ENCODE measurements around the gene ARPC4.

ARPC4 gene

DNA sequence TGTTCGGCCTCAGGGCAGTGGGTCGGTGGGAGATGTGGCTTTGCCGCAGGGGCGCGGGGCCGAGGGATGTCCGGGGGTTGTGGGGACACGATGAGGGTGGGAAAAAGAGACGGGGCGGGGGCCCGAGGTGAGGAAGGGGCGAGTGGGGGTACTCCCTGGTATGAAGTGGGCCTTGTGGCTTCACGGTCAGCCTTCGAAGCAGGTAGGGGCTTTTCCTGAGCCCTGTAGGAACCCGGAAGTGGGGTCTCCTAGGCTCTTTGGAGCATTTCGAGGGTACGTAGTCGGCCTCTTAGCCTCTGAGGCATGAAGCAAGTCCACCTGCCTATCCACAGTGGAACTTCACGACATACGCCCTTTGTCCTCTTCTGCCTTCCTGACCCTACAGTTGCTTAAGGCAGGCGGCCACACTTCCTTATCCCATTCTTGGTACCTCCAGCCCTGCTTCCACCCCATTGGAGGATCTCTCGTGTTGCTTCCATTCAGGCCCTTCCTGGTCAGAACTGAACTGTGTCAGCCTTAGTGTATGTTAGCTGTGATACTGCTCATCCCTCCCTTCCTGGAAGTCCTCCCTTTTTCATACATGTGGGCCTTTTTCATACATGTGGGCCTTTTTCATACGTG is 389 bp downstream of the ARPC4 start:
- DNase-seq: peak; percentile 43 to 48

DNA sequence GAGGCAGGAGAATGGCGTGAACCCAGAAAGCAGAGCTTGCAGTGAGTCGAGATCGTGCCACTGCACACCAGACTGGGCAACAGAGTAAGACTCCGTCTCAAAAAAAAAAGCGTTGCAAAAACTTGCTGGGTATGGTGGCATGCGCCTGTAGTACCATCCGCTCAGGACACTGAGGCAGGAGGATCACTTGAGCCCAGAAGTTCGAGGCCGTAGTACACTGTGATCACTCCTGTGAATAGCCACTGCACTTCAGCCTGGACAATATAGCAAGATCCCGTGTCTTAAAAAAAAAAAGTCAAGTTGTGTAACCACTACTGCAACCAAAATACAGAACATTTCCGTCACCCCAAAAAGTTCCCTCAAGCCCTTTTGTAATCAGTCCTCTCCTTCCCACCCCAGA is 1.5 kb downstream of the ARPC4 start:
- no peak for DNase-seq

DNA sequence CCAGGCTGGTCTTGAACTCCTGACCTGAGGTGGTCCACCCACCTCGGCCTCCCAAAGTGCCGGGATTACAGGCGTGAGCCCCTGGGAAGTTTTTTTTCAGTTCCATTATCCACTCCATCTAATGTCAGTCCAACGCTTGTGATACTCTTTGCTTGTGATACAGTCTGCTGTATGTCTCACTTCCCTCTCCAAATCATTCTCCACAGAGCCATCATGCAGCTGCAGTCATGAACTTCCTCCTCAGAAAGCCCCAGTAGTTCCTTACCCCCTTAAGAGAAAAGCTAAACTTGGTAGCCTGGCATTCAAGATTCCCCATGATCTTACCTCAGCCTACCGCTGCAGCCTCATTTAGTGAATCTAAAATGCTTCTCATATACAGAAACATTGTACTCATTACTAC is 2.3 kb downstream of the ARPC4 start:
- DNase-seq: peak in 1 of 2 donors; percentile 43

DNA sequence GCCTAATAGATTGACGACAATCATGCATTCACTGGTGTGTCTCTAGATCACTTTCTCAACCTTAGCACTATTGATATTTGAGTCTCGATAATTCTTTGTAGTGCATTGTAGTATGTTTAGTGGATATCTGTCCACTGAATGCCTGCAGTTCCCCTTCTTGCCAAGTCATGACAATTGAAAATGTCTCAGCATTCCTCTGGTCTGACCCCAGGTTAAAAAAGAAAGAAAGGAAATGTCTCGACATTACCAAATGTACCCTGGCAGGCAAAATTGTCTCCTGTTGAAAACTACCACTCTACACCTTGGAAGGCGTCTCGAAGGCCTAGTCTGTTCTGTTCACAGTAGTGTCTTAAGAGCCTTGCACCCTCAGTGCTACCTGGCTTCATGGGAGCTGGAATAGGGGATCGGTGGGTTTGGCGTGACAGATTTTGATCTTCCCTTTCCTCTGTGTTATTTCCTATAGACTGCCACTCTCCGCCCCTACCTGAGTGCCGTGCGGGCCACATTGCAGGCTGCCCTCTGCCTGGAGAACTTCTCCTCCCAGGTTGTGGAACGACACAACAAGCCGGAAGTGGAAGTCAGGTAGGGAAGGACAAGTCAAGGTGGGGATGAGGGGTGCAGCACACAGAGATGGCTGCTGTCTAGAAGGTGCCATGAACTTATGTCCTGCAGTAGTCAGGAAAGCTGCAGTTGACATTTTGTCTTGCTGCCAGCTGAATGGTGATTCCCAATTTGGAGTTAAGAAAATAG is 4.5 kb downstream of the ARPC4 start:
- no peak for DNase-seq

DNA sequence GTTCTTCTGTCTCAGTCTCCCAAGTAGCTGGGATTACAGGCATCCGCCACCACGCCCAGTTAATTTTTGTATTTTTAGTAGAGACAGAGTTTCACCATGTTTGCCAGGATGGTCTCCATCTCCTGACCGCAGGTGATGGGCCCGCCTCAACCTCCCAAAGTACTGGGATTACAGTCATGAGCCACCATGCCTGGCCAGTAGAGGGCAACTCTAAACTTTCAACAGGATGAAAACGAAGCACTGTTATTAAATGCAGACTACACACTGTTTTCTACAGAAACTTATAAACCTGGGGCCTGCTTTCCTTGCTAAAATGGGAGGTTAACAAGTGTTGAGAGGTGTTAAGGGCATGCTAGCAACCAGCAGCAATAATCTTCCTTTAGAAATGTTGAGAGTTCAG is 7.6 kb downstream of the ARPC4 start:
- no peak for DNase-seq

DNA sequence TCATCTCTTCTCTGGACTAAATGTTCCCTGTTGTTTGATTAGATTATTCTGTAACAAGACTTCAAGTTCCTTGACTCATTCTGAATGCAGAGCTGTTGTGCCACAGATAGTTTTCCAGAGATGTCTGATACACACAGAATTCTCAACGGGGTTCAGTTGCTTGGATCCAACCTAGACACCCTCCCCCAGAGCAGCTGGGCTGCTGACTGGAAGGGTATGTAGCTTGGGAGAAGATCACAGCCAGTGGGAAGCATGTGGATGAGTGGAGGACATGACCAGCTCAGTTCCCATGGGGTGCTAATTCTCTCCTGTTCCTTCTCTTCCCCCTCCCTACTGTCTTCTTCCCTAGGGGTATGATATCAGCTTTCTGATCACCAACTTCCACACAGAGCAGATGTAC is 10.6 kb downstream of the ARPC4 start:
- no peak for DNase-seq

DNA sequence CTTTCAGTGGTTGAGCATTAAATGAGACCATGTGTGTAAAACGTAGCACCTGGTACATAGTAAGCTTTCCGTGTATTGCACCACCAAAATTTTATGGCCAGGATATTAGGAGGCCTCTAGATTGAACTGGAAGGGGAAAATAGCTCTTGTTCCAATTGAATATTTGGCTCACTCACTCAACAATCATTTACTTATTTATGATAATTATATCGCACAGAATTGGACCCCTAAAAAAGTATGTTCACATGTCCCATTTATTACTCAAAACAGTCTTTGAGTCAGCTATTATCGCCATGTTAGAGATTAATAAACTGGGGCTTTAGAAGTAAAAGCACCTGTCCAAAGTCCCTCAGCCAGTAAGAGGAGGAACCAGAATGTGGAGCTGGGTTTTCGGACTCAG is 12.1 kb downstream of the ARPC4 start:
- no peak for DNase-seq

DNA sequence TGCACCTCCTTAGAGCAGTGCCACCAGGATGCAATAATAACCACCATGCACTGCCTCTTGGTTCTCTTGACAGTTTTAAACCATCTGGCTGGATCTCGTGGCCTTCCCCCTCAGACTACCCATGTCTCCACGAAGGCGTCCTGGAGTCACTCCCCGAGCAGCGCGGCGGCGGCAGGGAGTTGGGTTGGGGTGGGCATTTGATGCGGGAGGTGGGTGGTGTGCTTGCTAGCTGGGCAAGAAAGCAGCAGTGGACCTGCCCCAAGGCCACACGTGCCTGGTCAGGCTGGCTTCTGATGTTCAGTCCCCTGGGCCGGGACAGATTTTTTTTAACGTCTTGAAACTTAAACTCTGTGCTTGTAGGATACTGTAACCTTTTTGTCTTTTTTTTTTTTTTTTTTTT is 13.3 kb downstream of the ARPC4 start:
- DNase-seq: no peak

DNA sequence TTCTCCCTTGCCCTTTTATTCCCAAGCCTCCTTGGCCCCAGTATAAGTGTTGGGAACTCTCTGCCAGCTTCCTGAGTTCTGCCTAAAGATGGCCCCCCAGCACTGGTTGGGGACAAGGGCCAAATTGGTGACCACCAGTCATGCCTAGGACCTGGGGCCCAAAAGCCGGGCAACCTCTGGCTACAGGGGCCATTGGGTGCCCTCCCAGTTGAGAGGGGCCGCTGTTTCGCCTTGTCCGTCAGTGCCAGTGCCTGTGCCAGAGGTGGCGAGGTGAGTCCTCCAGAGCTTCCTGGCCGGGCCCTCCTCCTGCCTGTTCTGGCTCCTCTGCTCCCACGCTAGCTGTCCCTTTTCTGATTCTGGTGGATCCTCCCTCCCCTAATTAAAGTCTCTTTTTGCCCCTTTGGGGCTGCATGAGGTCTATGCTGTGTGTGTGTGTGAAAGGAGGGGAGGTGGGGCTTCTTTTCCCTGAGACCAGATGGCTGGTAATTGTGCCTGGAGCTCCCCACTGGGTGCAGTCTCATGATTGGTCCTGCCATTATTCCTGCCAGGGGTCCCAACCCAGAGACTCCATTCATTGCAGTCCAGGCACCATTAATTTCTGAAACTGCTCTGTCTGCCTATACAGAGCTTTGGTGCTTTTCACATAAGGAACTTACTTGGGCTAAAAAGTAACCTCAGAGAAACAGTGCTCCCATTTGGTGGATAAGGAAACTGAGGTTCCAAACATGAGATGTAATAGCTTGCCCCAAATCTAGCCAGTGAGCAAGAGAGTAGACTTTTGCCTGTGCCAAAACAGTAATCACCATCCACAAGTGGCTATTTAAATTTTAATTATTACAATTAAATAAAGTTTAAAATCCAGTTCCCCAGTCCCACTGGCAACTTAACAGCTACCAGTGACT is 14.1 kb downstream of the ARPC4 start:
- no peak for DNase-seq

DNA sequence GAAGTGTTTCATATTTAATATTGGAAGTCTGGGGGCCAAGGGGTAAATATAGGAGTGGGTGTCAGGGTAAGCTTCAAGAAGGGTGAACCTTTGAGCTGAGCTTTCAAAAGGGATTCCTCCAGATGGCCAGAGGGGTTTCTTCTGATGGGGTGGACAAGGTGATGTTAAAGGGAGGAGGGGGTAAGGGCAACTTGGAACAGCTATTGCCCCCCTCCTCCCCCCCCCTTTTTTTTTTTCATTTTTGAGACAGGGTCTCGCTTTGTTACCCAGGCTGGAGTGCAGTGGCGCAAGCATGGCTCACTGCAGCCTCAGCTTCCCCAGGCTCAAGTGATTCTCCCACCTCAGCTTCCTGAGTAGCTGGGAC is 15.1 kb downstream of the ARPC4 start:
- DNase-seq: no peak

DNA sequence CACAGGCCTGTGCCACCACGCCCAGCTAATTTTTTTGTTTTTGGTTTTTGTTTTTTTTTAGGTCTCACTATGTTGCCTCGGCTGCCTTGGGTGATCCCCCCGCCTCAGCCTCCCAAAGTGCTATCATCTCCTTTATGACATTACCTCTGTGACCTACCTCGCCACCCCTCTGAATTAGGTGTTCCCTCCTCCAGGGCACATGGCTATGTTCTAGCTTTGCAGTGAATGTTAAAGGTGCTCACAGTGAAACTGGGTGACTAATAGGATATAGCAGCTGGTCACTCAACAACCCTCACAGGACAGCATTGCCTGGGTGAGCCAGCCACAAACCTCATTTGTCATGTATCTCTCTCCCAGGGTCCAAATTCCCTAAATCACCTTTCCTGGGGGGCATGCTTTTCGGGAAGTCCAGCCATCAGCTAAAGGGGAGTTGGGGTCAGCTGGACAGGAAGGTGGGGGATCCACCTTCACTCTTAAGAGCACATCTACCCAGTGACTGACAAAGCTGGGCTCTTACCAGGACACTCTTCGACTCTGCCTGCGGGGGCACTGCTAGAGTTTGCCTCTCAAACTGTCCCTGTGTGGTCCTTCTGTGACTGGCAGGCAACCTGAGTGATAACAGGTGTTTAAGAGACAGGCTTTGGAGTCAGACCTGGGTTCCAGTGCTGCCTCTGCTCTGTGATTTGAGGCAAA is 15.6 kb downstream of the ARPC4 start:
- DNase-seq: peak; percentile 57 to 58

DNA sequence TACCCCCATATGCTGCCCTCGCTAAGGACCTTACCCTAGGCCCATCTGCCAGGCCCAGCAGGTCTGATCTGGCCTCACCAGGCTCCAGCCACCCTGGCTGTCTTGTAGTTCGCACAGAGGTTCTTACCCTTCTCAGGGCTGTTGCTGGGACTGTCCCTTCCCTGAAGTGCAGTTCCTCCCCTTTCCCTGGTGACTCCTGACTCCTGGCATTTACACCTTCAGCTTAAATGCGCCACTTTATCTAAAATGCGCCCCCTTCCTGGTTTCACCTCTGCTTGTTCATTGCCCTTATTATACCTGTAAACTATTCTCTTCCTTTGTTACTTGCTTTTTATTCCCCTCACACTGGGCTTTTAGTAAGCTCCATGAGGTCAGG is 16.3 kb downstream of the ARPC4 start:
- DNase-seq: no peak

DNA sequence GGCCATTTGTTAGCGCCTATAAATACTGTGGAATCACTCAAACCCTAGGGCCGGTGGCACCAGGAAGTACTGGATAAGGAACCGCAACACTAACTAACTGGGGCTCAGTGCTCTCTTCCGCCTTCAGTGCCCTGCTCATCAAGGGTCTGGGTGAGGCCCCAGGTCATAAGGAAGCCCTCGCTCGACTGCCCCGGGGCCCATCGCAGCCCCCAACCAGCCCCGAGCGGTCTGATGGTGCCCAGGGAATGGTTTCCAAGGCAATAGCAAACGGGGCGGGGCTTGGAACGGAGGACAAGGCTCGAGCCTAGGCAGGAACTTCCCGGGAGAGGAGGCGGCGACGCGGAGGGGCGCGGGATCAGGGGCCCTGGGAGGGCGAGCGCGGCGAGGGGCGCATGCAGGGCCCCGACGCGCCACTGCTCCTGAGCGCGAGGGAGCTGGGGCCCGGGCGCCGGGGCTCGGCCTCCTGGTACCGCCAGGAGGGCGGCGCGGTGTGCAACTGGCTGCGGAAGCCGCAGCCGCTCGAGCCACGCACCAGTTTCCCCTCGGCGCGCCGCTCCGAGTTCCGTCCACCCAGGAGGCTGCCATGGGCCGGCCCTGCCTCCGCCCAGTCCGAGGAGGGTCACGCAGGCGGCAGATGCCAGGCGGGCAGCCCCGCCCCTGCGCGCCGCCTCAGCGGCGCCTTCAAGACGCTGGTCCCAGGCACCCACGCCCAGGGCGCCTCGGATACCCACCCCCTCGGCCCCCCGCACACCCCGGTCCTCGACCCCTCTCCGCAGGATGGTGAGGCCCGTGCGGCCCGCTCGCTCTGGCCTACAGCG is 16.9 kb downstream of the ARPC4 start, which contains the start of gene TTLL3:
TTLL3 (plus strand) TSS at position 648 of the 818 bp plus-strand sequence. CDS start 400 bp downstream, outside the sequence.
- peak; percentile 42 to 50 for DNase-seq

DNA sequence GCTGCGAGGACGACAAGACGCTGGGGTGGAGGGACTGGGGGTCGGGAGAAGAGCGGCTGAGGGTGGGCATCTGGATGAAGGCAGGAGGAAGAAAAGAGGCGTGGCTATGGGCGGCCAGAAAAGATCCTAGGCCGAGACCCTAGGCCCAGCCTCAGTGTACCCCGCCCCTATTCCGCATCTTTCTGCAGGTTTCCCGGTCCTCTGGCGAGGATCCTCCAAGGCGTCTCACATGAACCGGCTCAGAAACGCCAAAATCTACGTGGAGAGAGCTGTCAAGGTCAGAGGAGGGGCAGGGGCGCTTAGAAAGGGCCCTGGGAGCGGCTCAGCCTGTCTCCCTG is 17.5 kb downstream of the ARPC4 start:
- no peak for DNase-seq

DNA sequence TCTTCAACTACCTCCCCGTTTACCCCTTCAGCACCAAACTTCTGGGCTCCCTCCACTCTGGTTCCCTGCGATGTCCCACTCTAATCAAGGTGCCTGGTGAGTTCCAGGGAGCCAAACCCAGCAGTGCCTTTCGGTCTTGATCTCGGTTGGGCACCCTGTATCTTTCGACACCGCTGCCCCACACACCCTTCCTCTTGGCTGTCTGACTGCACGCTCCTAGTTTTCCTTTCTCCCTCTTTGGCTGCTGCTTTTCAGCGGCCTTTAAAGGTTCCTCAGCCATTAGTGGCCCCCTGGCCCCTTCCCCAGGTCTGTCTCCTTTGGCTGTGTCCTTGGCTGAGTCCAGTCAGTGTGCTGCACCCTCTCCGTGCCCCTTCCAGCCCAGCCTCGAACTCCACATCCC is 18.0 kb downstream of the ARPC4 start:
- no peak for DNase-seq

DNA sequence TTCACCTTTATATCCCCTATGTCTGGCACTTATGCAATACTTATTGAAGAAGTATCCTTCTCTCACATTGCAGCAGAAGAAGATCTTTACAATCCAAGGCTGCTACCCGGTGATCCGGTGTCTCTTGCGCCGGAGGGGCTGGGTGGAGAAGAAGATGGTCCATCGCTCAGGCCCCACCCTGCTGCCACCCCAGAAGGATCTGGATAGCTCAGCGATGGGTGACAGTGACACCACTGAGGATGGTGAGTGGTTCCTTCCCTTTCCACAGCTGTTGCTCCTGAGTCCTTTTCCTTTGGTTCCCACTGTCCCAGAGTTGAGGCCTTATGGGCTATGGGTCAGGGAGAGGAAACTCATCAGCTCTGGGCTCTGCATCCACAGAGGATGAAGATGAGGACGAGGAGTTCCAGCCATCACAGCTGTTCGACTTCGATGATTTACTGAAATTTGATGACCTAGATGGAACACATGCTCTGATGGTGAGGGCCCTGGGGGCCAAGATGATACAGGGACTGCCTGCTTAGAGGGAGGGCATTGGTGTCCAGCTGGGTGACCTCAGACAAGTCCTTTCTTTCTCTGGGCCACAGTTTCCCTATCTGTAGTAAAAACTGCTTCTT is 20.1 kb downstream of the ARPC4 start:
- DNase-seq: no peak

DNA sequence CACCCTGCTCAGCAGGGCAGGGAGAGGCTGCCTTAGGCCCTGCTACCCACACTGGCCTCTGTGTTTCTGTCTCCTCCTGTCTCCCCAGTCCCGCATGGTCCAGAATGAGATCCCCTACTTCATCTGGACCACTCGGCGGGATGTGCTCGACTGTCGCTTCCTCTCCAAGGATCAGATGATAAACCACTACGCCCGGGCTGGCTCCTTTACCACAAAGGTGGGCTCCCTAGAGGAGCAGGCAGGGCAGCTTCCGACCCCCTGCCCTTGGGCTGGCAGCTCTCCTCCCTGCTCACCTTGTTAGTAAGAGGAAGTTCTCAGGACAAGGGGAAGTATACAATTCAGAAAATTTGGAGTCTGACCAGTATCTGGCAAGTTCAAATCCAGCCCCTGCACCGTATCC is 23.1 kb downstream of the ARPC4 start:
- no peak for DNase-seq

DNA sequence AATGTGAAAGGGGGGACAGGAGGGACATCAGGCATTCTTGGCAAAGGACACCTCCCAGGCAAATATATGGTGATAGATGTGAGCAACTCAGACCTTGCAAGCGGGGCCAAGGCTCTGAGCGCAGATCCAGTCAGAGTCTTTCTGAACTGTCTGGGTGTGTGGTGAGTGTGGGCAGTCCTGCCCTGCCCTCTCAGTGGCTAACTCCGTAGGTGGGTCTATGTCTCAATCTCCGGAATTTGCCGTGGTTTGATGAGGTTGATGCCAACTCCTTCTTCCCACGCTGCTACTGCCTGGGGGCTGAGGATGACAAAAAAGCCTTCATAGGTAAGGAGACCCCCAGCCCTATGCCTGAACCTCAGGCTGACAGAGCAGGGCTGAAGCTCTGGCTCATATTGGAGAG is 24.6 kb downstream of the ARPC4 start:
- DNase-seq: no peak

DNA sequence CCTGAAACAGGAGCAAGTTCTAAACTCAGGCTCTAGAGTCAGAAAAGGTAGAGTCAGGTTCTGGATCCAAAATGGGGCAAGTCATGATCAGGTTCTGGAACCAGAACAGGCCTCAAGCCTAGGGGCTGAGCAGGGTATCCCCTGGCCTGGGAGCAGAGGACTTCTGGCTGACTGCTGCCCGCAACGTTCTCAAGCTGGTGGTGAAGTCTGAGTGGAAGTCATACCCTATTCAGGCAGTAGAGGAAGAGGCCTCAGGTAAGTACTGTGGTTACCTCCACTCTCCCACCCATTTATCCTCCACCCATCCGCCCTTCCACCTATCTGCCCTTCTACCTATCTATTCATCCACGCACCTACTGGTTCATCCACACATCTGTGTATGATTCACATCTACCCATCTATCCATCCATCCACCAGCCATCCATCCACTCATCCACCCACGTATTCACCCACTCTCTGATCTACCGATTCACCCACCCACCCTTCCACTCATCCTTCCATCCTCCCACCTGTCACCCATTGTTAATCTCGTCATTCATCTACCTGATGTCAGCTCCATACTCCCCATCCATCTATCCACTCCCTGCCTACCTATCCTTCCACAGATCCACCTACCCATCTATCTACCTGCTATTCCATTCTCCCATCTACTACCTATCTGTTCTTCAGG is 25.9 kb downstream of the ARPC4 start:
- no peak for DNase-seq

DNA sequence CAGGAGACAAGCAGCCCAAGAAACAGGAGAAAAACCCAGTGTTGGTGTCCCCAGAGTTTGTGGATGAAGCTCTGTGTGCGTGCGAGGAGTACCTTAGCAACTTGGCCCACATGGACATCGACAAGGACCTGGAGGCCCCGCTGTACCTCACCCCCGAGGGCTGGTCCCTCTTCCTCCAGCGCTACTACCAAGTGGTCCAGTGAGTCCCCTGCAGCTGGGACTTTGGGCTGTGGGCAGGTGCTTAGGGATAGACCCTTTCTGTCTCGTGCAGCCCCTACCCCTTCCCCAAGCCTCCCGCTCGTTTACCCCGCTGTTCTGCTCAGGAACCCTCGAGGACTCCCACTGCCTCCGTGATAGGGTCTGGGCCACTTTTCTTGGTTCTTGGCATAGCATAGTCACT is 27.7 kb downstream of the ARPC4 start:
- DNase-seq: no peak

DNA sequence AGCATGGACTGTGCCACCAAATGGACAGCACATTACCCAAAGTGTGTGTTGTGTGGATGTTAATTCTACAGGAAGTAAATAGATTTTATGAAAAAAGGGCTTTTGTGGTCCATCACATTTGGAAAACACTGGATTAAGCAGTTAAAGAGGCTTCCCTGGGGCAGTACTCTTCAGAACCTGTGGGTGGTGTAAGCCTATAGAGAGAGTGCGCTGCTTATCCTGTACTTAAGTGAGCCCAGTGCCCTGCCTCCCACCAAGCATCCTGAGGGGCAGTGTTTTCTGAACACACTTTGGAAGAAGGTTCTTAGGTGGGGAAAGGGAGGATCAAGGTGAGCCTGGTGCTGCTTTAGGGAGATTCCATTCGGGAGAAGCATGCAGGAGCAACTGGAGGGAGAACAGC is 28.1 kb downstream of the ARPC4 start:
- no peak for DNase-seq
